ENCODE data around the gene LPAR1. TPM values are rescaled to one million over a fixed set of nuclear protein-coding genes. Genes with fewer than 3 reads are reported as not detected.

The LPAR1 gene
- polyA plus RNA-seq, 3 donors = 15.1 to 18.1 (median 17.5) TPM

GRCh38 chr9:110844121-110844520, 194.1 kb downstream of the LPAR1 start:
- no CpG with 5 or more reads among the region's 1 CpG for whole genome bisulfite sequencing (ENCODE audit: insufficient coverage)

GRCh38 chr9:110842986-110843385, 195.3 kb downstream of the LPAR1 start:
- intact Hi-C loops (cut with micrococcal nuclease) = no loop called here
- no peak for TF ChIP-seq CTCF (IDR thresholded peaks at IDR 0.05)
- Histone ChIP-seq H3K27ac (ENCODE audit: low read depth in 1 of 2, low read length in 2 of 2) (no peak overlapping the region), H3K79me2 (ENCODE audit: insufficient read depth, low read length) (no peaks in the 10 kb centered on the region), H3K4me2 (replicated peaks; ENCODE audit: extremely low read depth, low read length, poor library complexity, severe bottlenecking) (no peak overlapping the region), H3K9me3 (replicated peaks in 1 of 2; ENCODE audit: control insufficient read depth in 1 of 2, insufficient read depth in 1 of 2, low read length in 2 of 2) (no peaks in the 10 kb centered on the region), H3K36me3 (replicated peaks in 1 of 2; ENCODE audit: control insufficient read depth in 1 of 2, insufficient read depth in 2 of 2, low read length in 2 of 2) (no peaks in the 10 kb centered on the region), H3K9ac (ENCODE audit: insufficient read depth, low read length, poor library complexity, severe bottlenecking) (no peak overlapping the region), H3K4me3 (replicated peaks in 1 of 3; ENCODE audit: low read depth in 2 of 3, low read length in 3 of 3) (no peak overlapping the region), H3K27me3 (ENCODE audit: control insufficient read depth in 2 of 2, insufficient read depth in 2 of 2, low read length in 2 of 2) (no peaks in the 10 kb centered on the region), H3K4me1 (ENCODE audit: control insufficient read depth in 1 of 2, insufficient read depth in 2 of 2, low read length in 2 of 2) (peaks cover 0 to 7% of the 10 kb centered on the region in 2 donors), H2AFZ (ENCODE audit: insufficient read depth, low read depth, low read length, poor library complexity, severe bottlenecking) (no peak overlapping the region), H4K20me1 (ENCODE audit: insufficient read depth, low read length) (no peaks in the 10 kb centered on the region)
- Mint-ChIP-seq H3K36me3 (no peaks in the 10 kb centered on the region), H3K4me3 (no peak overlapping the region), H3K4me1 (peaks cover 7% of the 10 kb centered on the region), H3K27ac (no peak overlapping the region), H3K9me3 (peaks cover 0 to 2% (median 0%) of the 10 kb centered on the region in 7 donors), H3K27me3 (ENCODE audit: low read depth in 3 of 3) (peaks cover 0 to 2% (median 1%) of the 10 kb centered on the region in 3 donors)
- WGBS (ENCODE audit: insufficient coverage) = 83% methylated on average over 2 of the region's 3 CpGs
- no peak for DNase-seq

More at GRCh38 chr9:110844121-110844520, 194.1 kb downstream of the LPAR1 start:
- H3K4me1 ChIP-seq (ENCODE audit: control insufficient read depth in 1 of 2, insufficient read depth in 2 of 2, low read length in 2 of 2) = peaks cover 0 to 7% of the 10 kb centered on the region in 2 donors
- peaks cover 7% of the 10 kb centered on the region for H3K4me1 Mint-ChIP-seq
- H3K79me2 ChIP-seq (ENCODE audit: insufficient read depth, low read length) = no peaks in the 10 kb centered on the region
- H3K4me2 ChIP-seq (replicated peaks; ENCODE audit: extremely low read depth, low read length, poor library complexity, severe bottlenecking) = no peak overlapping the region
- H3K9ac ChIP-seq (ENCODE audit: insufficient read depth, low read length, poor library complexity, severe bottlenecking) = no peak overlapping the region
- H3K27ac Mint-ChIP-seq = no peak overlapping the region
- no peaks in the 10 kb centered on the region for H3K36me3 ChIP-seq (replicated peaks in 1 of 2; ENCODE audit: control insufficient read depth in 1 of 2, insufficient read depth in 2 of 2, low read length in 2 of 2)
- no peaks in the 10 kb centered on the region for H3K27me3 ChIP-seq (ENCODE audit: control insufficient read depth in 2 of 2, insufficient read depth in 2 of 2, low read length in 2 of 2)
- H3K27me3 Mint-ChIP-seq (ENCODE audit: low read depth in 3 of 3) = peaks cover 0 to 2% (median 1%) of the 10 kb centered on the region in 3 donors
- H3K9me3 ChIP-seq (replicated peaks in 1 of 2; ENCODE audit: control insufficient read depth in 1 of 2, insufficient read depth in 1 of 2, low read length in 2 of 2) = no peaks in the 10 kb centered on the region
- no peak overlapping the region for H3K4me3 Mint-ChIP-seq
- no peak for TF ChIP-seq CTCF (IDR thresholded peaks at IDR 0.05)
- no peak overlapping the region for H3K27ac ChIP-seq (ENCODE audit: low read depth in 1 of 2, low read length in 2 of 2)
- peaks cover 0 to 2% (median 0%) of the 10 kb centered on the region in 7 donors for H3K9me3 Mint-ChIP-seq
- DNase-seq = no peak
- intact Hi-C loops (cut with micrococcal nuclease) = no loop called here
- no peaks in the 10 kb centered on the region for H3K36me3 Mint-ChIP-seq
- no peaks in the 10 kb centered on the region for H4K20me1 ChIP-seq (ENCODE audit: insufficient read depth, low read length)
- H3K4me3 ChIP-seq (replicated peaks in 1 of 3; ENCODE audit: low read depth in 2 of 3, low read length in 3 of 3) = no peak overlapping the region
- no peak overlapping the region for H2AFZ ChIP-seq (ENCODE audit: insufficient read depth, low read depth, low read length, poor library complexity, severe bottlenecking)
